ENCODE measurements around the gene ERFL.

GRCh38 chr19:41959056-41960053 is 31.1 kb upstream of the ERFL start, which contains the start of gene RABAC1:
- no peak for TF ChIP-seq CEBPB (IDR thresholded peaks at IDR 0.05)
- no peak; the same call in 1 of the 2 replicates for TF ChIP-seq EGR1 (IDR thresholded peaks at IDR 0.05)
- TF ChIP-seq RAD21 (IDR thresholded peaks at IDR 0.05; ENCODE audit: low read depth) = 0 out of 2 replicates have a peak, but pooled peaks have one; percentile 3

Data from Ishikawa (cell line).